GM21737 (cell line): Measurements from ENCODE around the gene JARID2.

Source experiments
- ATAC-seq: cut with Tn5 transposase; IDR thresholded peaks from one replicate; pipeline ENCODE4 v1.9.1; 2021; ENCODE audit warnings: mild to moderate bottlenecking, moderate library complexity; ENCODE audit not compliant: unreplicated experiment

Gene JARID2

DNA sequence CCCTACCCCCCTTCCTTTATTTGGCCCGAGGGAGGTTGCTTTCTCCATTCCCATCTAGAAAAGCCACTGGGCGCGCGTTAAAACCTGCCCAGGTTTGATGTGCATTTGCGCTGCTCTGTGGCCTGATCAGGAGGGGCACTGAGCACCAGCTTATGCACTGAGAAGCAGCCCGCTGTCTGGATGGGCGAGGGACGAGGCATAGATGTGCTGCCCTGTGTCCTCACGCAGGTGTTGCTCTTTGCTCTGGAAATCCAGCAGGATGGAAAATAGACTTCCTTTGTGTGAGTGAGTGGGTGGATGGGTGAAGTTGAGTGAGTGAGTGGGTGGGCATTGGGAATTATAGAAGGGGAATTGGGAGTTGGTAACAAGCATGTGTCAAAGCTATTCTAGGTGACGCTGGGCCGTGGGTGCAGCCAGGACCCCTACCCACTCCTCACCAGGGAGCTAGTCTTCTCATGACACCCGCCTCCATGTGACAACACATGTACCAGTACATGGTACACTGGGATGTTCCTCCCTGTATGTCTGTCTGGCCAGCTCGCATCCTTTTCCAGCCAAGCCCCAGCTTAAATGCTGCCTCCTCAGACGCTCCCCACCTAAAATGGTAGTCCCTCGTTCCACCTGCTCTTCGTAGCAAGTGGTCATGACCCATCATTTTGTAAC lies 254.3 kb downstream of the JARID2 start:
- ATAC-seq, result no peak

- no peak for ATAC-seq
Observed at GRCh38 chr6:15500901-15501825, 255.3 kb downstream of the JARID2 start.

- ATAC-seq, result no peak
Observed at GRCh38 chr6:15501826-15502445, 256.1 kb downstream of the JARID2 start.

GRCh38 chr6:15502446-15503345 lies 256.8 kb downstream of the JARID2 start:
- ATAC-seq, result no peak

DNA sequence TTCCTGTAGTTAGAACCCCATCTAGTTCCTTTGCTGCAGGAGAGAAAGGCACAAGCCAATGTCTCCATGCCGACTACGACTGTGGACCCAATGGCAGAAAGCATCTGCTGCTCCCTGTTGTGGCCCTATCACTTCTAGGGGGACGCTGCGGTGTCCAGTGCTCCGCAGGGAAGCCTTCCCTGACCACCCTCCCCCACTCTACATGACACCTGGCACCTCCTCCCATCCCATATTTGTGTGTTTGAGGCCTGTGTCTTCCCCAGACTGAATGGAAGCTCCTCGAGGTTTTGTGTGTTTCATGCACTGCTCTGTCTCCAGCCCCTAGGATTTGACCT lies 257.4 kb downstream of the JARID2 start:
- ATAC-seq, result no peak

DNA sequence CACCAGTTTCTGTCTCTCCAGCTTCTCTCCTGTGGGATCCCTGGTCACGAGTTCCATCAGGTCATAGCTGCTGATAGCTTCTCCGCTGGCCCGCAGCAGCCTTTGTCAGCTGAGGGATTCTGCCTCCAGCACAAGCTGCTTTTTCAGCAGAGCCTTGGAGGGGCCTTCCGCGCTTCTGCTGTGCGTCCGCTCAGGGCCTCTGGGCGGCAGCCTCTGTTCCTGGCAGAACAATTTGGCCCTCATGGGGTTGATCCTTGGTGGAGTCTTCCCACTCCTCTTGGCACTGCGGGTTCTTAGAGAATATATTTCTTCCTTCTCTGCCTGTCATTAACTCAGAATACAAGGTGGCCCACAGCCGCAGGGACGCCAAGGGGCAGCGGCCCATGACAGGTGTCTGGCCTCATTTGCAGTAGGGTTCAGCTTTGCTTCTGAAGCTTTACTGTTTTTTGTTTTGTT lies 258.2 kb downstream of the JARID2 start:
- ATAC-seq, result no peak

- no peak for ATAC-seq
Observed at GRCh38 chr6:15504581-15505350, 258.9 kb downstream of the JARID2 start.

GRCh38 chr6:15505463-15505918 lies 259.6 kb downstream of the JARID2 start:
- ATAC-seq, result no peak

- no peak for ATAC-seq
Observed at GRCh38 chr6:15506066-15506465, 260.2 kb downstream of the JARID2 start.

- ATAC-seq, result no peak
Observed at GRCh38 chr6:15507221-15507620, 261.4 kb downstream of the JARID2 start.

- no peak for ATAC-seq
Observed at GRCh38 chr6:15507746-15508145, 261.9 kb downstream of the JARID2 start.

GRCh38 chr6:15508441-15508871 lies 262.6 kb downstream of the JARID2 start:
- no peak for ATAC-seq

DNA sequence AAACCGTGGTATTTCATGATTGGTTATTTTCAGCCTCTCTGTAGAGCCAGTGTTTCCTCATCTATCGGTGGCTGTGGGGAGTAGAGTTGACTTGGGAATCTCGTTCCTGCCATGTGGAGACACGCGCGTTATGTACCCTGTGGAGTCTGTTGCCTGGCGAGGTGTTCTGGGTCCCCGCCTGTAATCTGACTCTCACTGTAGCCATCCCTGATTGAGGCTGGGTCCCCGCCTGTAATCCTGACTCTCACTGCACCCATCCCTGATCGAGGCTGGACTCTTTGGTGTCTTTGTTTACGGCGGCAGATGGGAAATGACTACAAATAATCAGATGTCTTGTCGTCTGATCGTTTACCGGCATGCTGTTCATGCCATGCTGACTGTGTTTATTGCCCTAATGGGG lies 263.1 kb downstream of the JARID2 start:
- ATAC-seq, result no peak

- no peak for ATAC-seq
Observed at GRCh38 chr6:15509335-15509933, 263.6 kb downstream of the JARID2 start.

GRCh38 chr6:15510121-15510520 lies 264.3 kb downstream of the JARID2 start:
- no peak for ATAC-seq

DNA sequence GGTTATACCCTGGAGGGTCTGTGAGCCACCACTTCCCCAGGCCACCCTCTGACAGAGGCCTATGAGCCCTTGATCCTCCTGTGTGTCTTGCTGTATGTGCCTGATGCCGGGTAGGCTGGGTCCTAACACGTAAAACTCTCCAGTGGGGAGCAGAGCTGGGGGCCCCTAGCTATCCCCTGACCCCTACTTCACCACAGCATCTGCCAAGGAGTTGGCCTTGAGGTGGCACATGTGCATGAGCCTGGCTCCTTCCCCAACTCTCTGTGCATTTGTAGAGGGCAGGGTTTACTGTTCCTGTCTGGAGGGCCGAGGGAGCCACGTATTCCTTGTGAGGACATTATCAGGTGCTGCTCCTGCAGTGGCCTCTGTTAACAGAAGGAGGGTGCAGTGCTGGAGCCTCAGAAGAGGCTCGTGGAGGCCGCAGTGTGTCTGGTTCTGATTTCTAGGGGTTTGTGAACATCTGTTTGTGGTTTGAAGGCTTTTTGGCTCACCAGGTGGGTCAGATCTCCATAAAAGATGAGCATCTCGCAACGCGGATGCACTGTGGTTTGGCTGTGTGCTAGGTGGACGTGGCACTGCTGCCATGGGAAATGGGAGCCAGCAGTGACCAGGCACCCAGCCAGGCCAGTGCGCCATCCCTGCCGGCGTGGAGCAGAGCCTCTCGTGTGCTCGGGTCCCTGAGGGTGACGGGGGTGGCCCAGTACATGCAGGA lies 264.8 kb downstream of the JARID2 start:
- no peak for ATAC-seq

- ATAC-seq, result no peak
Observed at GRCh38 chr6:15511248-15512125, 265.6 kb downstream of the JARID2 start.

GRCh38 chr6:15512126-15512525 lies 266.3 kb downstream of the JARID2 start:
- no peak for ATAC-seq
